SK-N-SH treated with all-trans-retinoic acid at 6 μM for 48 hours (cell line): ENCODE measurements around the gene GPX1.

Experiments used
- CSDC2 ChIP-seq: fragments of 250-450 bp; sonication (Bioruptor Pico); IDR thresholded peaks from 2 replicates; pipeline ENCODE4 v1.5.0; 2020; ENCODE audit warnings: mild to moderate bottlenecking, moderate library complexity
- PATZ1 ChIP-seq: fragments of 250-450 bp; sonication (Bioruptor Pico); IDR thresholded peaks from 2 replicates; pipeline ENCODE4 v1.8.0; 2020; ENCODE audit warnings: mild to moderate bottlenecking, moderate library complexity, borderline replicate concordance
- POU6F1 ChIP-seq: fragments of 250-450 bp; sonication (Bioruptor Pico); IDR thresholded peaks from 2 replicates; pipeline ENCODE4 v1.8.0; 2021; ENCODE audit warnings: low read depth, mild to moderate bottlenecking, moderate library complexity, borderline replicate concordance

- TF ChIP-seq POU6F1 = no peak
- TF ChIP-seq PATZ1 (CRISPR knock-in tag) = no peak
- no peak for TF ChIP-seq CSDC2 (CRISPR knock-in tag)
Observed at GRCh38 chr3:49352281-49352680, 5.9 kb downstream of the GPX1 start.
